ENCODE data around the gene SLC2A9.

The SLC2A9 gene

GRCh38 chr4:9816285-9816684 lies 205.0 kb downstream of the SLC2A9 start:
- TF ChIP-seq, protein P1, sequence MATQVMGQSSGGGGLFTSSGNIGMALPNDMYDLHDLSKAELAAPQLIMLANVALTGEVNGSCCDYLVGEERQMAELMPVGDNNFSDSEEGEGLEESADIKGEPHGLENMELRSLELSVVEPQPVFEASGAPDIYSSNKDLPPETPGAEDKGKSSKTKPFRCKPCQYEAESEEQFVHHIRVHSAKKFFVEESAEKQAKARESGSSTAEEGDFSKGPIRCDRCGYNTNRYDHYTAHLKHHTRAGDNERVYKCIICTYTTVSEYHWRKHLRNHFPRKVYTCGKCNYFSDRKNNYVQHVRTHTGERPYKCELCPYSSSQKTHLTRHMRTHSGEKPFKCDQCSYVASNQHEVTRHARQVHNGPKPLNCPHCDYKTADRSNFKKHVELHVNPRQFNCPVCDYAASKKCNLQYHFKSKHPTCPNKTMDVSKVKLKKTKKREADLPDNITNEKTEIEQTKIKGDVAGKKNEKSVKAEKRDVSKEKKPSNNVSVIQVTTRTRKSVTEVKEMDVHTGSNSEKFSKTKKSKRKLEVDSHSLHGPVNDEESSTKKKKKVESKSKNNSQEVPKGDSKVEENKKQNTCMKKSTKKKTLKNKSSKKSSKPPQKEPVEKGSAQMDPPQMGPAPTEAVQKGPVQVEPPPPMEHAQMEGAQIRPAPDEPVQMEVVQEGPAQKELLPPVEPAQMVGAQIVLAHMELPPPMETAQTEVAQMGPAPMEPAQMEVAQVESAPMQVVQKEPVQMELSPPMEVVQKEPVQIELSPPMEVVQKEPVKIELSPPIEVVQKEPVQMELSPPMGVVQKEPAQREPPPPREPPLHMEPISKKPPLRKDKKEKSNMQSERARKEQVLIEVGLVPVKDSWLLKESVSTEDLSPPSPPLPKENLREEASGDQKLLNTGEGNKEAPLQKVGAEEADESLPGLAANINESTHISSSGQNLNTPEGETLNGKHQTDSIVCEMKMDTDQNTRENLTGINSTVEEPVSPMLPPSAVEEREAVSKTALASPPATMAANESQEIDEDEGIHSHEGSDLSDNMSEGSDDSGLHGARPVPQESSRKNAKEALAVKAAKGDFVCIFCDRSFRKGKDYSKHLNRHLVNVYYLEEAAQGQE (IDR thresholded peaks at IDR 0.05; ENCODE audit: low read depth) = no peak
- no peak for TF ChIP-seq EP300 (IDR thresholded peaks at IDR 0.05; ENCODE audit: borderline replicate concordance)

GRCh38 chr4:9812501-9813340 lies 208.6 kb downstream of the SLC2A9 start:
- TF ChIP-seq FOXM1 (IDR thresholded peaks at IDR 0.05; ENCODE audit: borderline replicate concordance, low read depth) (no peak), RAD21 (IDR thresholded peaks at IDR 0.05; ENCODE audit: low read depth) (no peak)

GRCh38 chr4:9811806-9812205 lies 209.5 kb downstream of the SLC2A9 start:
- TF ChIP-seq, protein P1 (IDR thresholded peaks at IDR 0.05; ENCODE audit: low read depth) = no peak
- TF ChIP-seq EGR1 (IDR thresholded peaks at IDR 0.05) = no peak
- TF ChIP-seq, protein P2, sequence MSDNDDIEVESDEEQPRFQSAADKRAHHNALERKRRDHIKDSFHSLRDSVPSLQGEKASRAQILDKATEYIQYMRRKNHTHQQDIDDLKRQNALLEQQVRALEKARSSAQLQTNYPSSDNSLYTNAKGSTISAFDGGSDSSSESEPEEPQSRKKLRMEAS (IDR thresholded peaks at IDR 0.05) = no peak
- TF ChIP-seq CREB1 (IDR thresholded peaks at IDR 0.05; ENCODE audit: low read depth) = no peak
- TF ChIP-seq TAF1 (IDR thresholded peaks at IDR 0.05; ENCODE audit: low read depth) = no peak
- TF ChIP-seq RAD21 (IDR thresholded peaks at IDR 0.05; ENCODE audit: low read depth) = no peak
- no peak for TF ChIP-seq FOXM1 (IDR thresholded peaks at IDR 0.05; ENCODE audit: borderline replicate concordance, low read depth)
- no peak for TF ChIP-seq EP300 (IDR thresholded peaks at IDR 0.05; ENCODE audit: borderline replicate concordance)
- no peak for TF ChIP-seq ZBTB7A (IDR thresholded peaks at IDR 0.05; ENCODE audit: low read depth)
- TF ChIP-seq TEAD4 (IDR thresholded peaks at IDR 0.05) = no peak
- no peak for TF ChIP-seq USF1 (IDR thresholded peaks at IDR 0.05)
- no peak for TF ChIP-seq YY1 (IDR thresholded peaks at IDR 0.05; ENCODE audit: low read depth)
- TF ChIP-seq CEBPB (IDR thresholded peaks at IDR 0.05) = no peak
- no peak for TF ChIP-seq TCF12 (IDR thresholded peaks at IDR 0.05; ENCODE audit: low read depth)

DNA sequence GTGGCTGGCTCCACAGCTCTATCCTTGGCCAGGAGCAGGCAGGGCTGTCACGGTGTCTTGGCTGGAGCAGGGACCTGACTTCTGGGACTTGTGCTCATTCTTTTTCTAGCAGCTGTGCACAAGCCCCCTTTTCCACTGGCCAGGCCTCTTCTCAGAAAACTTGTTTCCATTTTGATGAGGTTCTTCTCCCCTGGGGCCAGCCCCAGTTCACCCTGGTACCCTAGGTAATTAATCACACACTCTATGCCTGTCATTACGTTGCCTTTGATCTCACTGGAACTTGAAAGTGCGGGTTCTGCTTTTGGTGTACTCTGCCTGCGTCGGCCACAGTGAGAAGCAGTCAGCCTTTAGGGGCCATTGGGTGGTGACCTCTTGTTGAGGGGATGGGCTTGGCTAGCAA lies 213.2 kb downstream of the SLC2A9 start:
- TF ChIP-seq, protein P1 (IDR thresholded peaks at IDR 0.05; ENCODE audit: low read depth) = no peak
- TF ChIP-seq RAD21 (IDR thresholded peaks at IDR 0.05; ENCODE audit: low read depth) = no peak
- TF ChIP-seq USF1 (IDR thresholded peaks at IDR 0.05) = no peak
- no peak for TF ChIP-seq TEAD4 (IDR thresholded peaks at IDR 0.05)
- TF ChIP-seq YY1 (IDR thresholded peaks at IDR 0.05; ENCODE audit: low read depth) = no peak
- TF ChIP-seq CREB1 (IDR thresholded peaks at IDR 0.05; ENCODE audit: low read depth) = no peak
- TF ChIP-seq TCF12 (IDR thresholded peaks at IDR 0.05; ENCODE audit: low read depth) = no peak
- TF ChIP-seq FOXM1 (IDR thresholded peaks at IDR 0.05; ENCODE audit: borderline replicate concordance, low read depth) = no peak
- no peak for TF ChIP-seq CEBPB (IDR thresholded peaks at IDR 0.05)
- TF ChIP-seq, protein P2 (IDR thresholded peaks at IDR 0.05) = no peak
- no peak for TF ChIP-seq EGR1 (IDR thresholded peaks at IDR 0.05)
- TF ChIP-seq ZBTB7A (IDR thresholded peaks at IDR 0.05; ENCODE audit: low read depth) = no peak
- TF ChIP-seq NFIC (IDR thresholded peaks at IDR 0.05) = no peak
- no peak for TF ChIP-seq EP300 (IDR thresholded peaks at IDR 0.05; ENCODE audit: borderline replicate concordance)
- TF ChIP-seq TAF1 (IDR thresholded peaks at IDR 0.05; ENCODE audit: low read depth) = no peak
